ENCODE measurements around the gene KRTAP1-5.

DNA sequence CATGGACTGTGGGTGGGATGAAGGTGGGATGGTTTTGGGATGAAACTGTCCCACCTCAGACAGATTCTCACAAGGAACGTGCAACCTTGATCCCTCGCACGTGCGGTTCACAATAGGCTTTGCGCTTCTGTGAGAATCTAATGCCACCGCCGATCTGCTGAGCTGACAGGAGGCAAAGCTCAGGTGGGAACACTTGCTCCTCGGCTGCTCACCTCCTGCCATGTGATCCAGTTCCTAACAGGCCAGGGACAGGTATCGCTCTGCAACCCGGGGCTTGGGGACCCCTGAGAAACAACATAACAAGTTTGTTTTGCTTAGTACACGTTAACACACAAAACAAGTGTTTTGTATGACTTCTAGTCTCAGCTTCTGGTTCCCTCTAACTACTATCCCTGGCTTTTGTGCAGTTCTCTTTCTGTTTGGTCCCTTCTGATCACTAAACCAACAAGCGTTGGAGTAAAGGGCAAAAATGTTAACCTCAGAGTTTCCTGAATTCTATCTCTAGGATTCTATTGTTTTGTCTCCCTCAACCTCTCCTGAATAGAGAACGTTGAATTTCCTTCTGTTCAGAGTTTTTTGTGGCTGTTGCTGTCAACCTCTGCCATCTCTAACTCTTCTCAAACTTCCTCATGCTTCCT lies 10.3 kb downstream of the KRTAP1-5 start:
- TF ChIP-seq CTCF (IDR thresholded peaks at IDR 0.05) (no peak), POLR2A (IDR thresholded peaks at IDR 0.05) (no peak)

Data from body of pancreas (tissue), 4 donors.